GM12891 (cell line): Measurements from ENCODE around the gene STBD1.

Experiments
- DNase-seq: peaks from one replicate; pipeline ENCODE4 v3.0.0; 2011; ENCODE audit warnings: low spot score; ENCODE audit not compliant: insufficient read length
- FAIRE-seq: peaks from 2 replicates; lab custom pipeline; 2011; peaks lifted over from hg19 to GRCh38; lab: Jason Lieb, UNC
- PAX5 ChIP-seq: IDR thresholded peaks from 2 replicates; pipeline ENCODE4 v1.6.1; 2011; ENCODE audit warnings: low read length, moderate library complexity, mild to moderate bottlenecking; ENCODE audit not compliant: insufficient read depth, severe bottlenecking
- POLR2A ChIP-seq: IDR thresholded peaks from 2 replicates; pipeline ENCODE4 v1.6.1; 2011; ENCODE audit warnings: low read depth, low read length, control low read depth
- POLR2AphosphoS5 ChIP-seq: IDR thresholded peaks from 2 replicates; pipeline ENCODE4 v1.6.1; 2011; ENCODE audit warnings: low read depth, low read length, control low read depth
- POU2F2 ChIP-seq: IDR thresholded peaks from 2 replicates; pipeline ENCODE4 v1.6.1; 2011; ENCODE audit warnings: low read depth, mild to moderate bottlenecking, control low read depth, low read length, moderate library complexity
- SPI1 ChIP-seq: IDR thresholded peaks from 2 replicates; pipeline ENCODE4 v1.6.1; 2011; ENCODE audit warnings: low read depth, low read length, control low read depth
- TAF1 ChIP-seq: IDR thresholded peaks from 2 replicates; pipeline ENCODE4 v1.6.1; 2011; ENCODE audit warnings: low read depth, low read length, control low read depth

The STBD1 gene

GRCh38 chr4:76302826-76303438 lies 3.6 kb upstream of the STBD1 start:
- FAIRE-seq, result no peak
- TF ChIP-seq TAF1 (no peak), POLR2AphosphoS5 (no peak), POLR2A (no peak), SPI1 (no peak), POU2F2 (no peak), PAX5 (no peak)
- DNase-seq, result no peak

- TF ChIP-seq POLR2A, result no peak
- no peak for TF ChIP-seq POLR2AphosphoS5
- TF ChIP-seq TAF1, result no peak
- no peak for FAIRE-seq
- no peak for DNase-seq
Measured at GRCh38 chr4:76305033-76305687, 1.4 kb upstream of the STBD1 start.

- DNase-seq (no peak), FAIRE-seq (no peak)
- TF ChIP-seq POU2F2 (no peak), TAF1 (no peak), POLR2A (no peak), POLR2AphosphoS5 (no peak), PAX5 (no peak), SPI1 (no peak)
Measured at GRCh38 chr4:76306882-76307659, 538 bp downstream of the STBD1 start.

GRCh38 chr4:76307660-76308014 lies 1.1 kb downstream of the STBD1 start:
- no peak for FAIRE-seq
- no peak for DNase-seq

GRCh38 chr4:76308548-76308947 lies 2.0 kb downstream of the STBD1 start:
- FAIRE-seq (no peak), DNase-seq (no peak)
- no peak for TF ChIP-seq PAX5

More at GRCh38 chr4:76307660-76308014, 1.1 kb downstream of the STBD1 start:
- TF ChIP-seq POU2F2 (no peak), POLR2A (no peak), PAX5 (no peak), TAF1 (no peak), POLR2AphosphoS5 (no peak), SPI1 (no peak)

- no peak for FAIRE-seq
- TF ChIP-seq POLR2AphosphoS5 (no peak), SPI1 (no peak), TAF1 (no peak), POLR2A (no peak), POU2F2 (no peak), PAX5 (no peak)
- DNase-seq, result no peak
Measured at GRCh38 chr4:76309939-76310550, 3.5 kb downstream of the STBD1 start.

GRCh38 chr4:76310683-76311082 lies 4.2 kb downstream of the STBD1 start:
- DNase-seq, result no peak

GRCh38 chr4:76311896-76312331 lies 5.4 kb downstream of the STBD1 start:
- DNase-seq (no peak), FAIRE-seq (no peak)
- TF ChIP-seq TAF1, result no peak
- no peak for TF ChIP-seq SPI1
- TF ChIP-seq POLR2A, result no peak
- TF ChIP-seq POU2F2, result no peak
- TF ChIP-seq POLR2AphosphoS5, result no peak
- TF ChIP-seq PAX5, result no peak

More at GRCh38 chr4:76310683-76311082, 4.2 kb downstream of the STBD1 start:
- FAIRE-seq, result no peak
- no peak for TF ChIP-seq TAF1
- TF ChIP-seq SPI1, result no peak
- TF ChIP-seq POLR2A, result no peak
- no peak for TF ChIP-seq POLR2AphosphoS5
- TF ChIP-seq PAX5, result no peak
- TF ChIP-seq POU2F2, result no peak

GRCh38 chr4:76312457-76312856 lies 5.9 kb downstream of the STBD1 start:
- TF ChIP-seq POU2F2 (no peak), PAX5 (no peak), POLR2A (no peak), TAF1 (no peak), POLR2AphosphoS5 (no peak), SPI1 (no peak)
- FAIRE-seq, result no peak
- DNase-seq, result no peak
